ENCODE data around the gene MAP4K4. TPM values are rescaled to one million over a fixed set of nuclear protein-coding genes. Genes with fewer than 3 reads are reported as not detected.
A peak's percentile ranks its signal among the peaks of the same experiment; 100 is the strongest.

MAP4K4 gene
- total RNA-seq, 1 donor from 2014 or later: 166 TPM

GRCh38 chr2:101787097-101787496 lies 89.6 kb downstream of the MAP4K4 start:
- Mint-ChIP-seq H3K9me3 (peaks cover 5% of the 10 kb centered on the region), H3K36me3 (peaks cover 8% of the 10 kb centered on the region), H3K4me3 (no peak overlapping the region), H3K4me1 (ENCODE audit: unreplicated experiment) (peaks cover 60% of the 10 kb centered on the region), H3K27ac (no peak overlapping the region), H3K27me3 (no peaks in the 10 kb centered on the region)
- TF ChIP-seq, protein P1, sequence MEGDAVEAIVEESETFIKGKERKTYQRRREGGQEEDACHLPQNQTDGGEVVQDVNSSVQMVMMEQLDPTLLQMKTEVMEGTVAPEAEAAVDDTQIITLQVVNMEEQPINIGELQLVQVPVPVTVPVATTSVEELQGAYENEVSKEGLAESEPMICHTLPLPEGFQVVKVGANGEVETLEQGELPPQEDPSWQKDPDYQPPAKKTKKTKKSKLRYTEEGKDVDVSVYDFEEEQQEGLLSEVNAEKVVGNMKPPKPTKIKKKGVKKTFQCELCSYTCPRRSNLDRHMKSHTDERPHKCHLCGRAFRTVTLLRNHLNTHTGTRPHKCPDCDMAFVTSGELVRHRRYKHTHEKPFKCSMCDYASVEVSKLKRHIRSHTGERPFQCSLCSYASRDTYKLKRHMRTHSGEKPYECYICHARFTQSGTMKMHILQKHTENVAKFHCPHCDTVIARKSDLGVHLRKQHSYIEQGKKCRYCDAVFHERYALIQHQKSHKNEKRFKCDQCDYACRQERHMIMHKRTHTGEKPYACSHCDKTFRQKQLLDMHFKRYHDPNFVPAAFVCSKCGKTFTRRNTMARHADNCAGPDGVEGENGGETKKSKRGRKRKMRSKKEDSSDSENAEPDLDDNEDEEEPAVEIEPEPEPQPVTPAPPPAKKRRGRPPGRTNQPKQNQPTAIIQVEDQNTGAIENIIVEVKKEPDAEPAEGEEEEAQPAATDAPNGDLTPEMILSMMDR (conservative IDR thresholded peaks at IDR 0.05): no peak
- DNase-seq (ENCODE audit: extremely low spot score, unreplicated experiment): no peak

DNA sequence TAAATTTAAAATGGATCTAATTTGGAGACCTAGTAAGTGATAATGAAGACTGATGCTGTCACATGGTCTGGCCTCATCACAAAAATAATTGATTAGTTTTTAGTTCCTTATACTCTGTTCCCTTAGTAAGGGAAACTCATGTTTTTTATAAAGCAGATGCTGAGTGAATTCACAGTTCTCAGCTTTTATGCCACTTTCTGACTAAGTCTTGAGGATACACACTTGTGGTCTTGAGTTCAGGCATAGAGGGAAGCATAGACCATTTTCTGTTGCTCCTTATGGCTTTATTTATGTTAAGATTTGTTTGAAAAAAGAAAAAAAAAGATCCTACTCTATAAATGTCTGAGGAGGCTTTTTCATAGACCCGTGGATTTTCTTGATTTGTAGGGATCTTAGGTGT lies 91.1 kb downstream of the MAP4K4 start:
- Mint-ChIP-seq H3K4me3 (no peak overlapping the region), H3K9me3 (peaks cover 5% of the 10 kb centered on the region), H3K27me3 (no peaks in the 10 kb centered on the region), H3K36me3 (peaks cover 8% of the 10 kb centered on the region), H3K4me1 (ENCODE audit: unreplicated experiment) (peaks cover 57% of the 10 kb centered on the region), H3K27ac (no peak overlapping the region)
- TF ChIP-seq, protein P1 (conservative IDR thresholded peaks at IDR 0.05): no peak
- DNase-seq (ENCODE audit: extremely low spot score, unreplicated experiment): no peak

GRCh38 chr2:101788995-101789970 lies 91.8 kb downstream of the MAP4K4 start:
- TF ChIP-seq, protein P1 (conservative IDR thresholded peaks at IDR 0.05): no peak
- H3K27me3 Mint-ChIP-seq: no peaks in the 10 kb centered on the region
- H3K4me1 Mint-ChIP-seq (ENCODE audit: unreplicated experiment): peaks cover 55% of the 10 kb centered on the region
- H3K9me3 Mint-ChIP-seq: no peaks in the 10 kb centered on the region
- no peak overlapping the region for H3K27ac Mint-ChIP-seq
- H3K36me3 Mint-ChIP-seq: peaks cover 5% of the 10 kb centered on the region
- no peak overlapping the region for H3K4me3 Mint-ChIP-seq
- no peak for DNase-seq (ENCODE audit: extremely low spot score, unreplicated experiment)

GRCh38 chr2:101790416-101790815 lies 92.9 kb downstream of the MAP4K4 start:
- TF ChIP-seq, protein P1 (conservative IDR thresholded peaks at IDR 0.05): no peak
- Mint-ChIP-seq H3K36me3 (peaks cover 5% of the 10 kb centered on the region), H3K4me1 (ENCODE audit: unreplicated experiment) (peaks cover 62% of the 10 kb centered on the region), H3K4me3 (no peak overlapping the region), H3K27me3 (no peaks in the 10 kb centered on the region), H3K27ac (peak overlapping the region; percentile 4), H3K9me3 (no peaks in the 10 kb centered on the region)
- DNase-seq (ENCODE audit: extremely low spot score, unreplicated experiment): no peak

- TF ChIP-seq, protein P1 (conservative IDR thresholded peaks at IDR 0.05): no peak
- Mint-ChIP-seq H3K4me3 (no peak overlapping the region), H3K27me3 (no peaks in the 10 kb centered on the region), H3K36me3 (peaks cover 5% of the 10 kb centered on the region), H3K27ac (peak overlapping the region; percentile 4), H3K4me1 (ENCODE audit: unreplicated experiment) (peaks cover 63% of the 10 kb centered on the region), H3K9me3 (no peaks in the 10 kb centered on the region)
- DNase-seq (ENCODE audit: extremely low spot score, unreplicated experiment): no peak
Observed at GRCh38 chr2:101790857-101791256, 93.3 kb downstream of the MAP4K4 start.

All from type B pancreatic cell (in vitro differentiated cells).